Measurements from ENCODE around the gene ZNF438. TPM values are rescaled to one million over a fixed set of nuclear protein-coding genes. Genes with fewer than 3 reads are reported as not detected.

Gene ZNF438
- total and polyA plus RNA-seq, 2 of the 4 experiments (the other 2 are of a cell fraction), result 1.8 to 2.9 TPM

GRCh38 chr10:30839652-30840051 is 192.0 kb downstream of the ZNF438 start:
- dilution Hi-C loops (cut with HindIII; ENCODE audit: low sequenced_read_pairs, unreplicated experiment) (no loop called here), intact Hi-C loops (cut with micrococcal nuclease) (no loop called here), in situ Hi-C loops (cut with MboI; ENCODE audit: low sequenced_read_pairs) (no loop called here)
- no peak overlapping the region for H2BK5ac ChIP-seq (ENCODE audit: low read depth, low read length, poor library complexity, severe bottlenecking)
- no peak overlapping the region for H2AFZ ChIP-seq (replicated peaks; ENCODE audit: low read length, poor library complexity)
- POLR2A ChIA-PET (ENCODE audit: unreplicated experiment), result no interaction called here
- no peak overlapping the region for H3K4me3 ChIP-seq (ENCODE audit: insufficient read depth, low read depth, low read length)
- no peaks in the 10 kb centered on the region for H4K20me1 ChIP-seq (ENCODE audit: insufficient read depth, low read length)
- H3K27me3 ChIP-seq (ENCODE audit: control insufficient read depth, insufficient read depth, low read length), result no peaks in the 10 kb centered on the region
- H3K9me3 ChIP-seq (ENCODE audit: control insufficient read depth, insufficient read depth, low read length), result no peaks in the 10 kb centered on the region
- no peak overlapping the region for H3K27ac ChIP-seq (ENCODE audit: insufficient read depth, low read length)
- H2BK20ac ChIP-seq (ENCODE audit: low read depth, low read length), result no peak overlapping the region
- no peak overlapping the region for H3K14ac ChIP-seq (replicated peaks; ENCODE audit: low read depth, low read length)
- no CpG with 5 or more reads among the region's 2 CpGs for WGBS, 2 experiments (ENCODE audit: extremely low coverage in 2 of 2, insufficient read length in 1 of 2)
- TF ChIP-seq CHD1 (IDR thresholded peaks at IDR 0.05; ENCODE audit: low read depth, low read length) (no peak), MAZ (IDR thresholded peaks at IDR 0.05; ENCODE audit: borderline replicate concordance, low read depth, low read length) (no peak), MAFK (IDR thresholded peaks at IDR 0.05; ENCODE audit: low read depth, low read length) (no peak), POLR2A (IDR thresholded peaks at IDR 0.05; ENCODE audit: low read depth, low read length) (no peak), NFE2L2 (IDR thresholded peaks at IDR 0.05; ENCODE audit: low read depth, low read length) (no peak), BHLHE40 (IDR thresholded peaks at IDR 0.05; ENCODE audit: low read depth, low read length) (no peak), FOS (IDR thresholded peaks at IDR 0.05; ENCODE audit: low read depth, low read length) (no peak), RAD21 (IDR thresholded peaks at IDR 0.05; ENCODE audit: low read length) (no peak)
- TF ChIP-seq, protein P1, sequence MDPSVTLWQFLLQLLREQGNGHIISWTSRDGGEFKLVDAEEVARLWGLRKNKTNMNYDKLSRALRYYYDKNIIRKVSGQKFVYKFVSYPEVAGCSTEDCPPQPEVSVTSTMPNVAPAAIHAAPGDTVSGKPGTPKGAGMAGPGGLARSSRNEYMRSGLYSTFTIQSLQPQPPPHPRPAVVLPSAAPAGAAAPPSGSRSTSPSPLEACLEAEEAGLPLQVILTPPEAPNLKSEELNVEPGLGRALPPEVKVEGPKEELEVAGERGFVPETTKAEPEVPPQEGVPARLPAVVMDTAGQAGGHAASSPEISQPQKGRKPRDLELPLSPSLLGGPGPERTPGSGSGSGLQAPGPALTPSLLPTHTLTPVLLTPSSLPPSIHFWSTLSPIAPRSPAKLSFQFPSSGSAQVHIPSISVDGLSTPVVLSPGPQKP (IDR thresholded peaks at IDR 0.05; ENCODE audit: borderline replicate concordance, low read depth, low read length), result no peak
- TF ChIP-seq, protein P2, sequence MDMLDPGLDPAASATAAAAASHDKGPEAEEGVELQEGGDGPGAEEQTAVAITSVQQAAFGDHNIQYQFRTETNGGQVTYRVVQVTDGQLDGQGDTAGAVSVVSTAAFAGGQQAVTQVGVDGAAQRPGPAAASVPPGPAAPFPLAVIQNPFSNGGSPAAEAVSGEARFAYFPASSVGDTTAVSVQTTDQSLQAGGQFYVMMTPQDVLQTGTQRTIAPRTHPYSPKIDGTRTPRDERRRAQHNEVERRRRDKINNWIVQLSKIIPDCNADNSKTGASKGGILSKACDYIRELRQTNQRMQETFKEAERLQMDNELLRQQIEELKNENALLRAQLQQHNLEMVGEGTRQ (IDR thresholded peaks at IDR 0.05; ENCODE audit: low read depth, low read length), result no peak
- no peak overlapping the region for H4K91ac ChIP-seq (ENCODE audit: insufficient read depth, low read depth, low read length)
- H2AK9ac ChIP-seq (replicated peaks; ENCODE audit: low read depth, low read length, poor library complexity), result no peak overlapping the region
- no TSS peak for BruUV-seq (replicated peaks)
- H2BK15ac ChIP-seq (ENCODE audit: low read depth, low read length), result no peak overlapping the region
- H3K36me3 ChIP-seq (ENCODE audit: control insufficient read depth, insufficient read depth, low read length), result no peaks in the 10 kb centered on the region
- H3K4me2 ChIP-seq (ENCODE audit: low read depth, low read length), result no peak overlapping the region
- H3K4me1 ChIP-seq (ENCODE audit: control insufficient read depth, insufficient read depth, low read length), result peaks cover 1% of the 10 kb centered on the region; the same call in 1 of the 2 replicates
- no peaks in the 10 kb centered on the region for H3K79me1 ChIP-seq (ENCODE audit: low read depth in 1 of 2, low read length in 2 of 2)
- no peak overlapping the region for H2AK5ac ChIP-seq (ENCODE audit: low read depth, low read length)
- no peak overlapping the region for H3K23ac ChIP-seq (ENCODE audit: low read depth, low read length)
- CTCF ChIA-PET, result no interaction called here
- H3K18ac ChIP-seq (ENCODE audit: low read depth, low read length), result no peak overlapping the region
- H4K5ac ChIP-seq (ENCODE audit: low read depth, low read length), result no peak overlapping the region
- ATAC-seq (ENCODE audit: low read depth) (no peak), DNase-seq (no peak)
- no peak overlapping the region for H3K4ac ChIP-seq (ENCODE audit: low read depth, low read length)
- no peak overlapping the region for H4K8ac ChIP-seq (ENCODE audit: low read depth in 2 of 2, low read length in 2 of 2)
- no peak overlapping the region for H3K56ac ChIP-seq (ENCODE audit: extremely low read depth, insufficient read depth, low read length)
- no peak overlapping the region for H3K9ac ChIP-seq (ENCODE audit: low read depth, low read length)
- H2BK120ac ChIP-seq (ENCODE audit: low read depth, low read length), result no peak overlapping the region
- no peaks in the 10 kb centered on the region for H3K9me1 ChIP-seq (ENCODE audit: insufficient read depth, low read length)
